ENCODE results near the gene XAF1.

XAF1 gene

GRCh38 chr17:6780886-6781285 is 25.0 kb downstream of the XAF1 start:
- no peaks in the 10 kb centered on the region for H3F3A ChIP-seq (ENCODE audit: insufficient read depth, low read length)
- H3K9ac ChIP-seq (ENCODE audit: low read length) = no peak overlapping the region

GRCh38 chr17:6782244-6782643 is 26.4 kb downstream of the XAF1 start:
- Histone ChIP-seq H3K27me3 (ENCODE audit: insufficient read depth, low read length) (no peaks in the 10 kb centered on the region), H4K20me1 (ENCODE audit: insufficient read depth, low read length) (no peaks in the 10 kb centered on the region), H3K9me2 (ENCODE audit: low read depth, low read length) (no peaks in the 10 kb centered on the region), H3K4me1 (ENCODE audit: insufficient read depth, low read length, severe bottlenecking) (no peaks in the 10 kb centered on the region), H3K9me3 (ENCODE audit: low read length) (no peaks in the 10 kb centered on the region), H3K9ac (ENCODE audit: low read length) (no peak overlapping the region), H3F3A (ENCODE audit: insufficient read depth, low read length) (no peaks in the 10 kb centered on the region), H2AFZ (ENCODE audit: low read length) (no peak overlapping the region), H3K36me3 (ENCODE audit: insufficient read depth, low read length) (no peaks in the 10 kb centered on the region), H3K4me2 (ENCODE audit: low read length) (no peak overlapping the region), H3K4me3 (ENCODE audit: low read depth, low read length, poor library complexity, severe bottlenecking) (no peak overlapping the region), H3K27ac (ENCODE audit: low read depth, low read length, poor library complexity, severe bottlenecking) (no peak overlapping the region), H3K79me2 (ENCODE audit: insufficient read depth, low read length) (no peaks in the 10 kb centered on the region)
- TF ChIP-seq EZH2 (IDR thresholded peaks at IDR 0.05; ENCODE audit: borderline replicate concordance, low read length) (no peak), CTCF (IDR thresholded peaks at IDR 0.05; ENCODE audit: low read length) (no peak)

More at GRCh38 chr17:6780886-6781285, 25.0 kb downstream of the XAF1 start:
- Histone ChIP-seq H3K4me1 (ENCODE audit: insufficient read depth, low read length, severe bottlenecking) (no peaks in the 10 kb centered on the region), H3K27ac (ENCODE audit: low read depth, low read length, poor library complexity, severe bottlenecking) (no peak overlapping the region), H3K27me3 (ENCODE audit: insufficient read depth, low read length) (no peaks in the 10 kb centered on the region), H2AFZ (ENCODE audit: low read length) (no peak overlapping the region), H3K4me2 (ENCODE audit: low read length) (no peak overlapping the region), H3K9me3 (ENCODE audit: low read length) (no peaks in the 10 kb centered on the region), H3K4me3 (ENCODE audit: low read depth, low read length, poor library complexity, severe bottlenecking) (no peak overlapping the region), H3K79me2 (ENCODE audit: insufficient read depth, low read length) (no peaks in the 10 kb centered on the region), H3K36me3 (ENCODE audit: insufficient read depth, low read length) (no peaks in the 10 kb centered on the region), H4K20me1 (ENCODE audit: insufficient read depth, low read length) (no peaks in the 10 kb centered on the region), H3K9me2 (ENCODE audit: low read depth, low read length) (no peaks in the 10 kb centered on the region)
- no peak for TF ChIP-seq EZH2 (IDR thresholded peaks at IDR 0.05; ENCODE audit: borderline replicate concordance, low read length)
- TF ChIP-seq CTCF (IDR thresholded peaks at IDR 0.05; ENCODE audit: low read length) = no peak

- H2AFZ ChIP-seq (ENCODE audit: low read length) = no peak overlapping the region
- no peaks in the 10 kb centered on the region for H3K79me2 ChIP-seq (ENCODE audit: insufficient read depth, low read length)
- no peak overlapping the region for H3K9ac ChIP-seq (ENCODE audit: low read length)
- no peaks in the 10 kb centered on the region for H3F3A ChIP-seq (ENCODE audit: insufficient read depth, low read length)
- no peaks in the 10 kb centered on the region for H3K9me2 ChIP-seq (ENCODE audit: low read depth, low read length)
- no peaks in the 10 kb centered on the region for H3K4me1 ChIP-seq (ENCODE audit: insufficient read depth, low read length, severe bottlenecking)
- H3K9me3 ChIP-seq (ENCODE audit: low read length) = no peaks in the 10 kb centered on the region
- no peaks in the 10 kb centered on the region for H3K27me3 ChIP-seq (ENCODE audit: insufficient read depth, low read length)
- no peak overlapping the region for H3K27ac ChIP-seq (ENCODE audit: low read depth, low read length, poor library complexity, severe bottlenecking)
- no peak overlapping the region for H3K4me2 ChIP-seq (ENCODE audit: low read length)
- H4K20me1 ChIP-seq (ENCODE audit: insufficient read depth, low read length) = no peaks in the 10 kb centered on the region
- no peak overlapping the region for H3K4me3 ChIP-seq (ENCODE audit: low read depth, low read length, poor library complexity, severe bottlenecking)
- TF ChIP-seq EZH2 (IDR thresholded peaks at IDR 0.05; ENCODE audit: borderline replicate concordance, low read length) (no peak), CTCF (IDR thresholded peaks at IDR 0.05; ENCODE audit: low read length) (no peak)
- H3K36me3 ChIP-seq (ENCODE audit: insufficient read depth, low read length) = no peaks in the 10 kb centered on the region
Observed at GRCh38 chr17:6786618-6787017, 30.8 kb downstream of the XAF1 start.

Measured in OCI-LY1 (cell line).